GM21717 (cell line): ENCODE data around the gene LTBP1.

Experiments
- ATAC-seq: cut with Tn5 transposase; IDR thresholded peaks from one replicate; pipeline ENCODE4 v1.9.1; 2021; ENCODE audit warnings: mild to moderate bottlenecking, moderate library complexity; ENCODE audit not compliant: unreplicated experiment

The LTBP1 gene

DNA sequence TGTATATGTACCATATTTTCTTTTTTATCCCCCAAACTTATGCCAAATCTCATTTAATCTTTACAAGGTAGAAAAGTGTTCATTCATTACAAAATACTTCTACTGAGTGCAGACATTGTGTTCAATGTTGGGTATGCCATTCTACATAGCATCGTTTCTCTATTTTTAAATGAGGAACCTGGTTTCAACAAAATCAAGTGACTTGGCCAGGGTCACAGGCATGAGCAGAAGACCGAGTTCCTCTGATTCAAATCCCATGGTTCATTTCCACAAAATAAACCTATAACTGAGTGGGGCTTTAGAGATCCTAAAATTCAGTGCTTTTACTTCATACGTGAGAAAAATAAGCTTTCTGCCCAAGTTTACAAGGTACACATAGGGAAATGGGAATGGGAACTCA, 448.3 kb downstream of the LTBP1 start:
- ATAC-seq = no peak

GRCh38 chr2:33395655-33396249, 449.0 kb downstream of the LTBP1 start:
- no peak for ATAC-seq

GRCh38 chr2:33404321-33404720, 457.6 kb downstream of the LTBP1 start:
- no peak for ATAC-seq

DNA sequence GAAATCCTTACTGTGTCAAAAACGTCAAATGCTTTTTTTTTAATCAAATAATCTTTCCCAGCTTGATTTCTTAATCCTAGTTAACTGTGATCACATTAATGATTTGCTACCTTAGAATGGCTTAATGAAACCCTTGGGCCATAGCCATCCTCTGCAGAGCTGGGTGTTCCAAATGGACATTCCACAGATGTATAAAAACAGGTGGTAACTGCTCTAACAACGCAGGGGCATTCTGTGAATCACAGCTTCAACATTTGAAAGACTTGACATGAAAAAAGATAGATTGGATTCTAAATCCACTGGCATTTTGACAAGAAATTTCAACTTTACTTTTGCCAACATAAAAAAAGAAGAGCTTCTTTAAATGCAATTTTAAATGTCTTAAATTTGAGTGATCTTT, 459.9 kb downstream of the LTBP1 start:
- no peak for ATAC-seq

- ATAC-seq = no peak
These were observed 461.4 kb downstream of the LTBP1 start for GRCh38 chr2:33408109-33408508.

DNA sequence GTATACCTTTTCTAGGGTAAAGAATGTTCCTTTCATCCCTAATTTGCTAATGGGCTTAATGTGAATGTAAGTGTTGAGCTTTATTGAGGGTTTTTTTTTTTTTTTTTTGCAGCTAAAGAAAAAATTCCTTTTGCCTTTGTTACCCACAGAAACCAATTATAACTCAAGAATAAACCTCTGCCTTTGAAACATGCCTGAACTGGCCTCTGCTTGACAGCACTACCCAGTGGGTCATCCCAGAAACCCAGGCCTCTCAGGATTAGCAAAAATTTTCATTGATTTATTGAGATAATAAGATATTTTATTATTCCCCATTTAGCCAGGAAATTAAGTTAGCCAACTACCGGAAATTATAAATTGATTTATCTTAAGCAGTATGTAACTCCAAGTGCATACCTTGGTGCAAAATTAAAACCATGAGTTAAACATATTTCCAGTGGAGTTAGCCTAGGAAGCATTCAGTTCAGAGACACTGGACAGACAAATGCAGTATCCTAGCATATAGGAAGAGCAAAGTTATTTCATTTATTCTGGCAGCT, 462.7 kb downstream of the LTBP1 start:
- ATAC-seq = no peak

GRCh38 chr2:33411765-33412164, 465.0 kb downstream of the LTBP1 start:
- no peak for ATAC-seq

- ATAC-seq = no peak
These were observed 466.2 kb downstream of the LTBP1 start for GRCh38 chr2:33412920-33413319.

- ATAC-seq = no peak
These were observed 472.9 kb downstream of the LTBP1 start for GRCh38 chr2:33419581-33420200.

GRCh38 chr2:33420726-33421125, 474.0 kb downstream of the LTBP1 start:
- no peak for ATAC-seq

DNA sequence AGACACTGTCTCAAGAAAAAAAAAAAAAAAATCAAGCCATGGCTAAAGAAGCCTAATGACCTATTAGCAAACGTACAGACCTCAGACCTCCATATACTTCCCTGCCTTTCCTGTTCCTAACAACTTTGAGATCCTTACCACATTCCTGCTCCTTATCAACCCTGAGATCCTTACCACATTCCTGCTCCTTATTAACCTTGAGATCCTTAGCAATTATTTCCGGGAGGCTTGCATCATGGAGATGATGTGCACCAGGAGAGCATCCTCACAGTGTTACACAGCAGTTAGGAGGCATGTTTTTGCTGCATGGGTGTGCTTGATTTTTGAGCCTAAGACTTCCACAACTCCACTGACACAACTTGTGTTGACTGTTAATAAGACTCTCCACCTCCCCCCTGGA, 475.1 kb downstream of the LTBP1 start:
- no peak for ATAC-seq

GRCh38 chr2:33425161-33425560, 478.4 kb downstream of the LTBP1 start:
- ATAC-seq = no peak

DNA sequence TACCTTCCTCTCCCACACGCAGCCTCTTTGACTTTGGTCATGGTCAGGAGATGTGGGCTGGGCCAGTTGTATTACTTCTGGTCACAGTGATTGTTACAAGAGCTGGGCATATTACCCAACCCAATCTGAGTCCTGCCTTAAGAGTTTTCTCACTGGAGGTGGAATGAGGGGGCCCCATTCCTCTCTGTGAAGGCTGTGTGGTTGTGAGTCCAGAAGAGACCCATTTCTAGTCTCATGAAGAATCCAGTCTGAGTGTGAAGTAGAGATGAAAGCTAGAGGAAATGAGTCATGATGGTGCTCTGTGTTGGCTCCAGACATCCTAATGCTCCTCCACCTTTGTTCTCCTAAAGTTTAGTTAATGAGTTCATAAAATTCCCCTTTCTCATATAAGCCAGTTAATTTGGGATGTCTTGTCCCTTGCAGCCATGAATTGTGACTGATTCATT, 478.9 kb downstream of the LTBP1 start:
- no peak for ATAC-seq

DNA sequence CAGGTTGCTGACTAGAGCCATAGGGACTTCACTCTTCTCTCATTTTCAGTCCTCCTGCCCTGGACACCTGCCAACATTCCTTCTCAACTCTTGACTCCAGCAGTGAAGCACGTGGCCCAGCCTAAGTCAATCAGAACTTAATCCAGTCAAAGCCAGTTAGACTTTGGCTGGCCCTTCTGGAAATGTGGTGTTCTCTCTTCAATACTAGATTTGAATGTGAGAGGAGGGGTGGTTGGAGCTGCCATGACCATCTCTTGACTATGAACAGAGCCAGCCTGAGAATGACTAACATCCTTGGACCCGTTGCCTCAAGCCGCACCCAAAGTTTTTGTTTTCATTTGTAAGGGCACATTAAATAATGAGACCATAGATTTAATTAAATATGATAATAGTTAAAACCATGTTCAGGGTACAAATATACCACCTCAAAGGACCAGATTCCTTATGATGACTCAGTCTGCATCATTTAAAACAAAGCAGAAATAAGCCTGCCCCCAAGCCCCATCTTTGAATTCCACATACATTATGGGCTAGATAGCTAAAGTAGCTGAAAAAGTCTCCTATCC, 480.0 kb downstream of the LTBP1 start:
- no peak for ATAC-seq

- no peak for ATAC-seq
These were observed 483.3 kb downstream of the LTBP1 start for GRCh38 chr2:33430077-33430476.

GRCh38 chr2:33430856-33431255, 484.1 kb downstream of the LTBP1 start:
- ATAC-seq = no peak

- ATAC-seq = no peak
These were observed 486.1 kb downstream of the LTBP1 start for GRCh38 chr2:33432871-33433270.

GRCh38 chr2:33433279-33434235, 486.8 kb downstream of the LTBP1 start:
- no peak for ATAC-seq

DNA sequence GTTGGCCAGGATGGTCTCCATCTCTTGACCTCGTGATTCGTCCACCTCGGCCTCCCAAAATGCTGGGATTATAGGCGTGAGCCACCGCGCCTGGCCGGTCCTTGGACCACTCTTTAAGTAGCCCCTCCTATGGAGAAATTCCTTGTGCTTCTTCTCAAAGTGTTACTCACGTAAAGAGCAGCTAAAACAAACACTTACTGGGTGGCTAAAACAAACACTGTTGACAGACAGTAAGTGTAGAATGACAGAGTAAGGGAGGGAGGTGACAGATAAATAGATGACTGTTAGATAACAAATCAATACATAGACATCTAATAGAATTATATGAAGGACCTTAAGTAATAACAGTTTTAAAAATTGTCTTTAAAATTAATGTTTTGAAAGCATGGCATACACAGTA, 488.8 kb downstream of the LTBP1 start:
- ATAC-seq = no peak

- ATAC-seq = no peak
These were observed 489.3 kb downstream of the LTBP1 start for GRCh38 chr2:33436083-33436482.

- no peak for ATAC-seq
These were observed 490.5 kb downstream of the LTBP1 start for GRCh38 chr2:33437297-33437696.
